Measurements from ENCODE around the gene PSMB10.
"Not testable (repeated sequence)": the region's sequence is repeated elsewhere in the genome, so short reads cannot be mapped to it uniquely, and the experiment has no call there.

PSMB10 gene

GRCh38 chr16:67941469-67942199, 5.0 kb upstream of the PSMB10 start:
- no peak for DNase-seq

- no peak for DNase-seq
Observed at GRCh38 chr16:67940446-67941089, 3.9 kb upstream of the PSMB10 start.

GRCh38 chr16:67939507-67940445, 3.1 kb upstream of the PSMB10 start:
- no peak for DNase-seq

GRCh38 chr16:67937713-67938112, 1.1 kb upstream of the PSMB10 start:
- DNase-seq = not testable (repeated sequence)

GRCh38 chr16:67936880-67937605, 393 bp upstream of the PSMB10 start:
- peak; percentile 96 for DNase-seq

- peak; percentile 90 for DNase-seq
Observed at GRCh38 chr16:67935402-67936123, 1.1 kb downstream of the PSMB10 start.

- no peak for DNase-seq
Observed at GRCh38 chr16:67935101-67935401, 1.6 kb downstream of the PSMB10 start.

GRCh38 chr16:67934306-67935100, 2.1 kb downstream of the PSMB10 start:
- DNase-seq = no peak

GRCh38 chr16:67933805-67934204, 2.8 kb downstream of the PSMB10 start:
- DNase-seq = no peak

GRCh38 chr16:67932462-67932840, 4.2 kb downstream of the PSMB10 start:
- no peak for DNase-seq

GRCh38 chr16:67931712-67932461, 4.8 kb downstream of the PSMB10 start, which contains the start of gene CTRL:
Gene CTRL (minus strand): TSS chr16:67931862. CDS start chr16:67931852, 10 bp downstream.
- no peak for DNase-seq

- no peak for DNase-seq
Observed at GRCh38 chr16:67930678-67931211, 5.9 kb downstream of the PSMB10 start.

GRCh38 chr16:67930191-67930590, 6.5 kb downstream of the PSMB10 start:
- DNase-seq = no peak

GRCh38 chr16:67928561-67929364, 7.9 kb downstream of the PSMB10 start:
- DNase-seq = peak; percentile 63

GRCh38 chr16:67928147-67928546, 8.5 kb downstream of the PSMB10 start:
- DNase-seq = no peak

GRCh38 chr16:67927131-67927941, 9.3 kb downstream of the PSMB10 start:
- DNase-seq = no peak

- no peak for DNase-seq
Observed at GRCh38 chr16:67926181-67926750, 10.4 kb downstream of the PSMB10 start.

Data from suppressor macrophage treated with lipopolysaccharide for 4 hours (primary cell).